Measurements from ENCODE around the gene CREM. TPM values are rescaled to one million over a fixed set of nuclear protein-coding genes. Genes with fewer than 3 reads are reported as not detected.

The CREM gene
- total RNA-seq, 1 experiment from 2014 or later, result 20.0 TPM

- H3K9me3 Mint-ChIP-seq, result peaks cover 7 to 10% of the 10 kb centered on the region in 2 experiments
- Histone ChIP-seq H3K9ac (ENCODE audit: extremely low read depth, insufficient read length, low read length) (peak within 1 kb of the TSS; percentile 63), H3K79me1 (ENCODE audit: insufficient read depth, low read depth, low read length, poor library complexity, severe bottlenecking) (no peaks in the 10 kb centered on the region), H3K27ac (ENCODE audit: insufficient read length, low read depth, low read length) (no peak within 1 kb of the TSS), H3K4me2 (ENCODE audit: insufficient read depth, insufficient read length, low read length) (peak within 1 kb of the TSS; percentile 90), H2BK15ac (ENCODE audit: low read depth, low read length) (no peak within 1 kb of the TSS), H3K23me2 (ENCODE audit: insufficient read length, low read depth, low read length, poor library complexity, severe bottlenecking) (peaks cover 3% of the 10 kb centered on the region), H2AFZ (ENCODE audit: low read length) (no peak within 1 kb of the TSS), H2BK120ac (ENCODE audit: low read depth, low read length, poor library complexity, severe bottlenecking) (no peak within 1 kb of the TSS), H3K56ac (ENCODE audit: insufficient read length, low read depth, low read length) (no peak within 1 kb of the TSS), H3K79me2 (ENCODE audit: insufficient read depth, low read length) (peaks cover 11% of the 10 kb centered on the region; the same call in 1 of the 2 replicates), H3K27me3 (ENCODE audit: insufficient read depth, low read length) (no peaks in the 10 kb centered on the region), H3K18ac (ENCODE audit: insufficient read length, low read depth, low read length) (peak within 1 kb of the TSS; percentile 53), H3K23ac (ENCODE audit: insufficient read length, low read depth, low read length) (no peak within 1 kb of the TSS), H2AK5ac (ENCODE audit: insufficient read length, low read length) (no peak within 1 kb of the TSS), H4K5ac (ENCODE audit: insufficient read length, low read depth, low read length) (no peak within 1 kb of the TSS), H3K4me1 (ENCODE audit: insufficient read depth, low read length) (no peaks in the 10 kb centered on the region), H4K8ac (replicated peaks; ENCODE audit: insufficient read length, low read depth, low read length) (no peak within 1 kb of the TSS), H4K91ac (ENCODE audit: insufficient read length, low read depth, low read length) (no peak within 1 kb of the TSS), H3T11ph (ENCODE audit: low read length) (no peak within 1 kb of the TSS), H2BK20ac (ENCODE audit: low read depth, low read length, poor library complexity, severe bottlenecking) (no peak within 1 kb of the TSS), H3K9me3 (ENCODE audit: control insufficient read depth, low read depth, low read length) (peaks cover 6% of the 10 kb centered on the region), H2BK5ac (ENCODE audit: insufficient read length, low read length) (no peak within 1 kb of the TSS), H3K4ac (ENCODE audit: low read depth, low read length) (no peak within 1 kb of the TSS), H3K14ac (ENCODE audit: insufficient read depth, low read length) (peak within 1 kb of the TSS; percentile 55; the same call in 1 of the 2 replicates), H4K20me1 (ENCODE audit: control insufficient read depth, insufficient read depth, insufficient read length) (no peaks in the 10 kb centered on the region), H2BK12ac (ENCODE audit: insufficient read length, low read depth, low read length) (no peak within 1 kb of the TSS)
- no CpG with 5 or more reads among the region's 59 CpGs for WGBS (ENCODE audit: extremely low coverage, insufficient read length, low lambda C conversion rate)
- H3K36me3 Mint-ChIP-seq (ENCODE audit: insufficient read depth in 1 of 3, low read depth in 3 of 3), result peaks cover 3 to 11% (median 8%) of the 10 kb centered on the region in 3 experiments; a peak in 6 of 7 replicates
- peak; percentile 92 for DNase-seq
- peak within 1 kb of the TSS; percentile 66 to 95 (median 74); a peak in 6 of 7 replicates for H3K27ac Mint-ChIP-seq
- H3K4me1 Mint-ChIP-seq, result peaks cover 15 to 18% of the 10 kb centered on the region in 2 experiments
- no peaks in the 10 kb centered on the region; the same call in 1 of the 2 replicates for H3K27me3 Mint-ChIP-seq (ENCODE audit: low read depth)
- TF ChIP-seq CTCF (conservative IDR thresholded peaks at IDR 0.05), result no peak
- peak within 1 kb of the TSS; percentile 91 to 97 for H3K4me3 Mint-ChIP-seq
Observed at GRCh38 chr10:35090162-35090954, 36.3 kb upstream of the CREM start, which contains the start of gene CUL2. CUL2 (minus strand) TSS chr10:35090341; CDS start chr10:35071317, 19,024 bp downstream.
